NK-92 (cell line): ENCODE measurements around the gene ANO3.
"Not testable (repeated sequence)": the region's sequence is repeated elsewhere in the genome, so short reads cannot be mapped to it uniquely, and the experiment has no call there.

Experiments used
- DNase-seq: peaks from one replicate; lab custom pipeline; 2025; ENCODE audit not compliant: unreplicated experiment; lab: John Stamatoyannopoulos, UW

Gene ANO3

GRCh38 chr11:26618441-26618840, 286.5 kb downstream of the ANO3 start:
- DNase-seq = no peak

GRCh38 chr11:26620282-26621045, 288.5 kb downstream of the ANO3 start:
- DNase-seq = no peak

GRCh38 chr11:26621132-26621531, 289.2 kb downstream of the ANO3 start:
- DNase-seq = no peak

- DNase-seq = no peak
Observed at GRCh38 chr11:26622181-26622580, 290.3 kb downstream of the ANO3 start.

GRCh38 chr11:26623076-26623659, 291.2 kb downstream of the ANO3 start:
- no peak for DNase-seq

GRCh38 chr11:26626346-26626745, 294.4 kb downstream of the ANO3 start:
- DNase-seq = no peak

- no peak for DNase-seq
Observed at GRCh38 chr11:26632691-26633159, 300.8 kb downstream of the ANO3 start.

GRCh38 chr11:26643314-26643713, 311.4 kb downstream of the ANO3 start:
- DNase-seq = not testable (repeated sequence)

GRCh38 chr11:26649884-26650283, 318.0 kb downstream of the ANO3 start:
- no peak for DNase-seq

GRCh38 chr11:26651916-26652315, 320.0 kb downstream of the ANO3 start:
- no peak for DNase-seq

GRCh38 chr11:26655287-26655686, 323.4 kb downstream of the ANO3 start:
- DNase-seq = no peak

- DNase-seq = no peak
Observed at GRCh38 chr11:26662916-26663315, 331.0 kb downstream of the ANO3 start.

- no peak for DNase-seq
Observed at GRCh38 chr11:26665036-26665435, 333.1 kb downstream of the ANO3 start.

- DNase-seq = no peak
Observed at GRCh38 chr11:26665946-26666345, 334.0 kb downstream of the ANO3 start.

GRCh38 chr11:26675233-26675928, 343.5 kb downstream of the ANO3 start:
- DNase-seq = no peak

- no peak for DNase-seq
Observed at GRCh38 chr11:26676641-26677040, 344.7 kb downstream of the ANO3 start.

- DNase-seq = no peak
Observed at GRCh38 chr11:26677566-26677965, 345.6 kb downstream of the ANO3 start.

- DNase-seq = no peak
Observed at GRCh38 chr11:26687351-26687750, 355.4 kb downstream of the ANO3 start.

GRCh38 chr11:26688701-26689100, 356.8 kb downstream of the ANO3 start:
- no peak for DNase-seq

GRCh38 chr11:26696330-26696729, 364.4 kb downstream of the ANO3 start:
- DNase-seq = no peak

GRCh38 chr11:26698224-26698623, 366.3 kb downstream of the ANO3 start:
- DNase-seq = no peak
